Measurements from ENCODE around the gene TMEM273.

The TMEM273 gene

GRCh38 chr10:49176310-49177268 is 11.6 kb downstream of the TMEM273 start:
- no peak for DNase-seq (ENCODE audit: low read depth)

DNA sequence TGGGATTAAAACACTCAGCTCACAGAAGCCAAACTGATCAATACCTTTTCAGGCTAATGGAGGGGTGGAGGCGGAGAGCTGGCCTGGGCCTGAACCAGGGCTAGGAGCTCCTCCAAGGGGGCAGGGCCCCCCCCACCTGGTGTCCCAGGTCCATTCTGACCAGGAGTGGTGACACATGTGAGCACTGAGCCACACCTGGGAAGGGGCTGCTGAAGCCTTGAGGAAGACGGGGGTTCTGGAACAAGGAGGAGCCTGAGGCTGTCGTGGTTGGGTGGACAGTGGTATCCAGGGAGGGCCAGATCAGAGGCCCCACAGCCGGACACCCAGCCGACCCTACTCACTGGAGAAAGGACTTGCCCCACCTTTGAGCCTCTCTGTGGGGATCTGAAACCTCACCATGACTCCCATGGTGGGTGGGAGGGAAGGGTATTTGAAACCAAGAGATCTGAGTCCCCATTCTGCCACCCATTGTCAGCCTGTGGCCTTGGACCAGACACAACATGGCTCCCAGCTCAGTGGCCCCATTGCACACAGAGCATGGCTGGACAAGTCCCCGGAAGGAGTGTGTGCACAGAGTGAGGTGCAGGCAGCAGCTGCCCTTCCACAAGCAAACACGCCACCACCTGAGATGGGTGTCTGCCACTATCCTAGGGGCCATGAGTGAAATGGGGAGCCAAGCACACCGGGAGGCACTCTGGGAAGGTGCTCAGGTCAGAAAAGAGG is 12.4 kb downstream of the TMEM273 start:
- no peak for DNase-seq (ENCODE audit: low read depth)

DNA sequence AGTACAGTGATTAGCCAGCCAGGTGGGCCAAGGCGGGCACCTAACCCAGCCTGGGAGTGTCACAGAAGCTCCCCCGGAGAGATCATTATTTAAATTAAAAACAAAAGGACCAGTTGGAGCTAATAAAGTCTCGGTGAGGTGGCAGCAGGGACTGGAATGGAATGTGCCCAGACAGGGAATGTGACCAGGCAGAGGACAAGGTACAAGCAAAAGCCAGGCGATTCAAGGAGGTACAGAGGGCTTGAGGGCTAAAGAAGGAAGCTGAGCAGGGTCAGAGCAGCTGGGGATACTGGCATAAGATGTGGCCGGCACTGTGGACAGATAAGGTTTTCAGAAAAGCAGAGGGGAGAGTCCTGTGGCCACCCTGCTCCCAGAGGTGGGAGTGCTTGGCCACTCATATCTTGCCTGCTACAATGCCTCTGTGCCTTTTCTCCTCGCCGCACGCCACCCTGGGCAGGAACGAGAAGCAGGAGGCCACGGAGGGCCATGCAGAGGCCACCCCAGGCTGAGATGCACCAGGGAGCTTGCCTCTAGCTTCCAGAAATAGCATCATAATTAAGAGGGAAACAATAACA is 13.2 kb downstream of the TMEM273 start:
- no peak for DNase-seq (ENCODE audit: low read depth)

DNA sequence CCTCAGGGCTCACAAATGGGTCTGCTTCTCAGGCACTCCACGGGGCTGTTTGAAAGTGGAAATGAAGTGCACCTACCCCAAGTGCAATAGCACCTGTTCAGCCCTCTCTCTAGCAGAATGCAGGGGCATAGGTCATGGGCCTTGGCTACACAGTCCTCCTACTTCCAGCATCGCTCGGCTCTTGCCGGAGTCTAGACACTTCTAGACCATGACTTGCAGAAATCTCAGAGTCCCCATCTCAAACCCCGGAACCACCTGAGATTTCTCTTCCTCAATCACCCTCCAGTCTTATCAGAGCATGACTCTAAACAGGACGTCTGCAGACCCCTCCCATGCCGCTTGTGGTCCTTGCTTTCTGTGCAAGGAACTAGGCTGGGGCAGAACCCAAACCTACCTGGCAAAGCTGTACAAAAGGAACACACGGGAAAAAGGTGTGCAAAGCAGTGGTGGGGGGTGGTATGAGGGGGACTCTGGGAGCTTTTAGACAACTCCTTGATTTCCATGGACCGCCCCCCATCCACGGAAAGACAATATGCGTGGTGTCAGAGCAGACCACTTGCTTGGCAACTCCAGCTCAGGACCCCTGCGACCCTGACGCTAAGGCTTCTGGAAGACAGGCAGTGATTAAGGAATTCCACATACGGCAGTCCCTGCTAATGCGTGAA is 13.8 kb downstream of the TMEM273 start:
- DNase-seq (ENCODE audit: low read depth): no peak

GRCh38 chr10:49173853-49174252 is 14.3 kb downstream of the TMEM273 start:
- DNase-seq (ENCODE audit: low read depth): no peak

- no peak for DNase-seq (ENCODE audit: low read depth)
These were observed 14.9 kb downstream of the TMEM273 start for GRCh38 chr10:49173201-49173772.

DNA sequence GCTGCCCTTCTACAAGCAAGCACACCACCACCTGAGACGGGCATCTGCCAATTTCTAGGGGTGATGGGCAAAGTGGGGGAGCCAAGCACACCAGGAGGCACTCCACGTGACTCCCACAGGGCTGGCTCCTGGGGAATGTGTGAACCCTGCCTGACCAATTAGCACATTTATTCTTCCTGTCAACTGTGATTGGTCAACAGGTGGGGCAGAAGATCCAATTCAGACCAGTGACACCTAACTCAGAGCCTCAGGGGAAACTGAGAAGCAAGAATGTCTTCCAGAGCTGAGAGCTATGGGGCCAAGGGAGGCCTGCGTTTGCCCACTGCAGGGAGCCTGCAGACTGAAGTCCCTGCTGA is 15.4 kb downstream of the TMEM273 start:
- DNase-seq (ENCODE audit: low read depth): no peak

DNA sequence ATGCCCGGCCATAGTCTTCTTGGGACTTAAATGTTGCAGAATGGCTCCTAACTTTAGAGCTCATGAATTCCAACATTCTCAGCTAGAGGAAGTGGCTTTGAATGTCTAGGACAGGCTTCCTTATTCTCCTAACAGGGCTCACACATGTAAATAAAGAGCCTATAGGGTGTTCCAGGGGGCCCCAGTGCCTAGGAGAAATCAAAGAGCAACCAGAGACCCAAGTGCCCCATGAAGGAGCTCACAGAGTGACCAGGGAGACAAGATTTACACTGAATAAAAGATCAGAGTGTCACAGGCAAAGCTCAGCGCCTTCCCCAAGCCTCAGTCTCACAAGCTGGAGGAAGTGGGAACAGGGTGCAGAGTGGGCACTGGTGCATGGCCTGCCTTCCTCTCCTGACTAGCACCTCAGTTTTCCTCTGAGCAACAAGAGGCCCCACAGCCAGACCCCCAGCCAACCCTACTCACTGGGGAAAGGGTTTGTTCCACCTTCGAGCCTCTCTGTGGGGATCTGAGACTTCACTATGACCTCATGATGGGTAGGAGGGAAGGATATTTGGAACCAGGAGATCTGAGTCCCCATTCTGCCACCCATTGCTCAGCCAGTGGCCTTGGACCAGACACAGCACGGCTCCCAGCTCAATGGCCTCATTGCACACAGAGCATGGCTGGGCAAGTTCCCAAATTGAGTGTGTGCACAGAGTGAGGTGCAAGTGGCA is 16.0 kb downstream of the TMEM273 start:
- no peak for DNase-seq (ENCODE audit: low read depth)

DNA sequence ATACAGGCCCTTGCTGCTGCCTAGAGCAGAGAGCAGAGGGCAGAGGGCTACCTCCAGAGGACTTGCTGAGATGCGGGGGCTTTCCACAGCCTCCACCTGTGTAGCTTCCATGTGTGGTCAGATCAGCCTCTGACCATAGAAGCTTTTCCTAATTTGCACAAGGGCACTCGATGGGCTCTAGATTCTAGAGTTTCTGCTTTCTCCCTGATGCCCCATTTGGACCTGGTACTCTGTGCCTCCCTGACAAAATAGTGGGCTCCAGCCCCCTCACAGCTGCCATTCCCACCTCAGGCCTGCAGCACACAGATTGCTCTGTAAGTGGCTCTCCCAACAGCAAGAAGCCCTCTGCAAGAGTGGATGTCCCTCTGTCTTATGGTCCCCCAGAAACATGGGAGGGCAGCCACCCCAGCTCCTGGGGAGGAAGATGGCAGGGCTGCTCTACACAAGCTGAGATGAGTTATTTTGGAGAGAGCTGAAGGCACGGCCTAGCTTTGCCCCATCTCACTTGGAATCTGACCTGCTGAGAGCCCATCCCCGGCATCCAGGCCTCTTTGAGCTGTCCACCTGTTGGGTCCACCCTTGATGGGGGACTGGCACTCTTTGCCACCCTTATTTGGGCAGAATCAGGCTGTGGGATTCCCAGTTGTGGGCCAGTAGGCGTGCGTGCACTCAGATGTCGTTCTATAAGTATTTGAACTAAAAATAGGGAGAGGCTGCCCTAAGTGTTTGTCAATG is 16.7 kb downstream of the TMEM273 start:
- DNase-seq (ENCODE audit: low read depth): no peak

DNA sequence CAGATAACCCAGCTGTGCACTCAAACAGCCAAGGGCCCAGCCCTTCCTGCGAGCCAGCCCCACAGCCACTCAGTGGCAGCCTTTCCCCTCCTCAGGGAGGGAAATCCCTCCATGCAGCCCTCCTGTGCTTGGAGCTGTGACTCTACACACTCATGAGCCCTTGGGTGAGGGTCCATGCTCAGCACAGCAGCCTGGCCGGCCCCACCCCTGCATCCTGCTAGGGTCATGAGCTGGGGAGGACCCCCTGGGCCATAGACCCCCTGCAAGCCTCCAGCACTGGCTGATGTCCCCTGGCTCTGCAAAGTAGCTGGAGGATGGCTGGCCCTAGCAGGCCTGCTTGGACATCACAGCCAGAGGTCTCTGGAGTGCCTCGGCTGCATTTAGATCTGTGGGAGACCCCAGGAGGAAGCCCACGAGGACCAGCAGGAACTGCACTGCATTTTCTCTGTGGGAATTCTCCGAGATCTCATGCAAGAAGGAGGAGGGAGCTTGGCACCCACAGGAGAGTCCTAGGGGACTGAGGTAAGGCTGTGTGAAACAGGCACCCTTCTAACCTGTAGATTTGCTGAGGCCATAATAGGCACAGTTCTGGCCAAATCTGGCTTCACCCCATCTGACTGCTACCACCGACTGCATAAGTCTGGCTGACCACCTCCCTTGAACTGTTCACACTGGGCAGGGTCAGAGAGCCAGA is 17.4 kb downstream of the TMEM273 start:
- DNase-seq (ENCODE audit: low read depth): no peak

- no peak for DNase-seq (ENCODE audit: low read depth)
These were observed 18.4 kb downstream of the TMEM273 start for GRCh38 chr10:49169776-49170175.

DNA sequence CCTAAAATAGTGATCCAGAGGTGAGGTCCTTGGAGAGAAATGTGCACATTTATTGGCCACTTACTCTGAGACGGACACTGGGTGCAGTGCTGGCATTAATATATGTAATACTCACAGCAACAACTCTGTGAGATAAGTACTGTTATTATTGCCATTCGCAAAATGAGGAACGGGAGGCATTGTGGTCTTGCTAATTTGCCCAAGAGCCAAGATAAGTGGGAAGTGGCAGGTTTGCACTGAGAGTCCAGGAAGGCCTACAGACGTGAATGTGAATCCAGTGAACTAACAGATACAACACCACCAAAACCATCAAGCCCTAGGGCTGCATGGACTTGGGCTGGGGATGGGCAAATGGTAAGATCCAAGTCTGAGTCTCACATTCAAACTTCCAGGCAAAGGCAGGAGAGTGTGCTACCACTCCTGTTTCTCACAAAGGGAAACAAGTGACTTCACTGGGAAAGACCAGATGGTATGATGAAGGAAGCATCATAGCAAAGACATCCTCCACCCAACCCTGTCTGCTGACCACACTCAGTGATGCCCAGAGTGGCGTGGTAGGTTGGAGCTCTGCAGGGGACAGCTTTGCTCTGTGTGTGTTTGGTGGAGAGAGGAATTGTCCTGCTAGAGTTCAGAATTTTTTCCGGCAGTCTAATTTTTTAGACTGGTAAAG is 19.2 kb downstream of the TMEM273 start:
- no peak for DNase-seq (ENCODE audit: low read depth)

DNA sequence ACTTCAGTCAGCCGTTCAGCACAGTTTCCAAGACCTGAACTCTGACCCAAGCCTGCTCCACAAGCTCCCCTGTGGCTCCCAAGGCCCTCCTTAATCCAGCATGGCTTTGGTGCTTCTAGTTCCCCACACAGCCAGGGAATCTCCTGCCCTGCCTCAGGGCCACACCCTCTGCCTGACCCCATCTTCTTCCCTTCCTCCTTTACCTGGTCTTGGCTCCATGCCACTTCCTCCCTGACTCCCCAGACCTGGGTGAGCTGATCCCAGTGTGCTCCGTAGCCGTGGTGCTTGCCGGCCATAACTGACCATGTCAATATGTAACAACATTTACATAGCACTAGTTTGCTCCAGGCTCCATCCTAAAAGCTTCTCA is 20.0 kb downstream of the TMEM273 start:
- DNase-seq (ENCODE audit: low read depth): no peak

DNA sequence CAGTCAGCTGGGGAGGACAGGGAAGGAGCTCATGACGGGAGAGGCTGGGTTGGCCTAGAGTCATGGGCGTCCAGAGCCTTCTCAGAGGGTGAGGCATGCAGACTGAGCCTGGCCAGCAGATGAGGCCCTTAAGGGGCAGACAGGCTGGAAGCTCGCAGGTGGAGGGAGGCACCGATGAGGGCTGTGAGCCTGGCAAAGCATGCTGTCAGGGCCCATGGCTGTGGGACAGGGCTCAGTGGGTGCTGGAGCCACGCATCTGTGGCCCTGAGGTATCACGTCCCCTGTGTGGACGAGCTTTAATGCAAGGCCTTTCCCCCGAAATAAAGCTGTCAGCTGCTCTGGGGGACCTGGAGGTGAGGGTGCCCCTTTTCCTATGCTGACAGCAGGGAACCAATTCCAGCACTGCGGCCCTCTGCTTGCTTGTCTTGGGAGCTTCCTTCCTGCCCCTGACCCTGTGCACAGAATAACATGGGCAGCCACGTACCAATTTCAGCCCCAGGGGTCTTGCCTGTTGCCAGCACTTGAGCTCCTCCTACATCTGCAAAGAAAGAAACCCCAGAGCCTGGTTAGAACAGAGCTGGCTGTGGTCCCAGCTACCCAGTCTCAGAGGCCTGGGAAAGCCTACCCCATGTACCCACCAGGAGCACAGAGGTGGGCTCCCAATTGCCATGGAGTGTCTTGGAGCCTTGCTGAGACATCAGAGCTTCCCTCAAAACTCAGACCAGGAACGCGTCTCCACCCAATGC is 20.6 kb downstream of the TMEM273 start:
- no peak for DNase-seq (ENCODE audit: low read depth)

DNA sequence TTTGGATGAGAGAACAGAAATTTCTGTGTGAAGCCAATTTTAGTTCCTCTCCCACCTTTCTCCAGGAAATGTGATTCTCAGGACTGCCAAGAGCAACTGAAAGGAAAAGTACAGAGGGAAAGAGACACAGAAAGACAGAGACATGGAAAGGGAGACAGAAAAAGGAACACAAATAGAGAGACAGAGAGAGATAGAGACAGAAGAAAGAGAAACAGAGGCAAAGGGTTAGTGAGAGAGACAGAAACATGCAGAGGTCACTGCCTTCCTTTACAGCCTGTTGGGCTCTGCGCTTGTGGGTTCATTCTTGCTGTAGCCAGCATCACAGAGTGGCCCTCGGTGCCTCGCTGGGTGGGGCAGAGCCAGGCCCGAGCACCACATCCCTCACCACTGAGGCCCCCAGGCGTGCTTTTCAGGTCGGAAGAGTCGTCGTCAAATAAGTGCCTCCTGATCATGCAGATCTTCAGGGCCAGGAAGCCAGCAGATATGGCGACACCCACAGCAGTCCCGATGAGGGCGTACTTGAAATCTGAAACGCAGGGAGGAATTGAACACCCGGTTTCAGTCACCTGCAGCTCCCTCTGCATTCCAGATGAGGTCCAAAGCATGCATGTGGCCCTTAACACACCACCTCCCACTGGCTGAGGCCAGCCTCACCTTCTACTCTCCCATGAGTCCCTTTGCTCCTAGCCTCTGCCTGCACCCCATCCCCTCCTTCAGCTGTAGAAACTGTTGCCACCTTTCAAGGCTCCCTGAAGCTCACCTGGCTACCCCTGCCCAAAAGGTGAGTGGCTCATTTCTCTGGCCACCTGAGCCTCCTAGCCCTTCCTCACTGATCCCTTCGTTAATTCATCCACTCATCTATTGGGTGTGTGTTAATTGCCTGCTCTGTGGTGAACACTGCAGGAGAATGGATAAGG is 21.4 kb downstream of the TMEM273 start:
- DNase-seq (ENCODE audit: low read depth): no peak

- no peak for DNase-seq (ENCODE audit: low read depth)
These were observed 22.2 kb downstream of the TMEM273 start for GRCh38 chr10:49165821-49166483.

- no peak for DNase-seq (ENCODE audit: low read depth)
These were observed 22.9 kb downstream of the TMEM273 start for GRCh38 chr10:49165259-49165658.
